HUES64 (cell line): ENCODE measurements around the gene GMDS.

ENCODE experiments used
- H3K27ac ChIP-seq: 2 replicates; pipeline ENCODE4 v1.7.0; 2013; ENCODE audit warnings: low read depth, low read length, inconsistent platforms
- H3K27me3 ChIP-seq: 2 replicates; pipeline ENCODE4 v1.6.1; 2013; ENCODE audit warnings: mild to moderate bottlenecking, low read length; ENCODE audit not compliant: insufficient read depth
- H3K36me3 ChIP-seq: 2 replicates; pipeline ENCODE4 v1.6.1; 2013; ENCODE audit warnings: mild to moderate bottlenecking, low read length; ENCODE audit not compliant: insufficient read depth
- H3K4me1 ChIP-seq: 2 replicates; pipeline ENCODE4 v1.6.1; 2013; ENCODE audit warnings: mild to moderate bottlenecking, low read length, moderate library complexity; ENCODE audit not compliant: insufficient read depth
- H3K4me3 ChIP-seq: 2 replicates; pipeline ENCODE4 v1.5.1; 2013; ENCODE audit warnings: mild to moderate bottlenecking, low read length, moderate library complexity
- H3K9ac ChIP-seq: 2 replicates; pipeline ENCODE4 v1.6.1; 2013; ENCODE audit warnings: mild to moderate bottlenecking, low read depth, low read length
- H3K9me3 ChIP-seq: 2 replicates; pipeline ENCODE4 v1.6.1; 2013; ENCODE audit warnings: low read depth, low read length; ENCODE audit not compliant: insufficient read depth
- WGBS: fragments of 150-250, 120-280 bp; methylation state at CpG from one replicate; pipeline ENCODE4 v1.1.7; 2013; ENCODE audit warnings: missing lambda C conversion rate; 5-methylcytosine and 5-hydroxymethylcytosine counted together

Gene GMDS

DNA sequence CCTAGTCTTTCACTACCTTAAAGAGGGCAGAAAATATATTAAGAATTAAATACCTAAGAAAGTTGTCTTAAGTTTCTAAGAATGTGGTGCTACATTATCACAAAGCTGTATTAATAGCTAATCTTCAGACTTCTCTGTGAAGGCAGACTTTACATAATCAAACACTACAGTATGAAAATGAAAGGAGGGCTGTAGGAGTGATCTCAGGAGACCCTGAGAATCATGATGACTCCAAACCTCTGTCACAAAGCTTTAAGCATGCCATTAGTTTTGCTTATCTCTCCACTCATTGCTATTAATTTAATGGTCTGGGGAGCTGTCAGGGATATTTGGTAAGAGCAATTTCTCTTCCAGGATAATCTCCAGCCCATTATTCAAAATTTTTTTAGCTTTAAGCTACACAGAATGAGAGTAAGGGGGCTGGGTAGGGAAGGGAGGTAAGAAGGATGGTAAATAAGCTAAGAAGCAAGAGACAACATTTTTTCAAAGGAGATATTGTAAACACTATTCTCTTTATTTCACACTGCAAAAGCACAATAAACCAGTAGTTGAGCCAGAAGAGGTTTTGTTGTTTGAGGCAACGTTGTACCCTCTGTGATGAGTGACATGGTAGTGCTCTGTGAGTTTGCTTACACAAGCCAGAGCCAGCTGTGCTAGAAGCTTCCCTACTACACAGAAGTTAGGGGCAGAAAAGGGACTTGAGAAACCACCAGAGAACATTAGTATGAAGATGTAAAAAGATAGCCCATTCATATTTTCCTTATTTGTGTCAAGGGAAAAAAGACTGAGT lies 258.8 kb downstream of the GMDS start:
- Histone ChIP-seq H3K4me3 (no peak overlapping the region), H3K9ac (no peak overlapping the region), H3K36me3 (no peaks in the 10 kb centered on the region), H3K9me3 (no peaks in the 10 kb centered on the region; the same call in 1 of the 2 replicates), H3K4me1 (no peaks in the 10 kb centered on the region), H3K27me3 (no peaks in the 10 kb centered on the region), H3K27ac (no peak overlapping the region)
- WGBS: 100% methylated on average over 1 of the region's 1 CpG

DNA sequence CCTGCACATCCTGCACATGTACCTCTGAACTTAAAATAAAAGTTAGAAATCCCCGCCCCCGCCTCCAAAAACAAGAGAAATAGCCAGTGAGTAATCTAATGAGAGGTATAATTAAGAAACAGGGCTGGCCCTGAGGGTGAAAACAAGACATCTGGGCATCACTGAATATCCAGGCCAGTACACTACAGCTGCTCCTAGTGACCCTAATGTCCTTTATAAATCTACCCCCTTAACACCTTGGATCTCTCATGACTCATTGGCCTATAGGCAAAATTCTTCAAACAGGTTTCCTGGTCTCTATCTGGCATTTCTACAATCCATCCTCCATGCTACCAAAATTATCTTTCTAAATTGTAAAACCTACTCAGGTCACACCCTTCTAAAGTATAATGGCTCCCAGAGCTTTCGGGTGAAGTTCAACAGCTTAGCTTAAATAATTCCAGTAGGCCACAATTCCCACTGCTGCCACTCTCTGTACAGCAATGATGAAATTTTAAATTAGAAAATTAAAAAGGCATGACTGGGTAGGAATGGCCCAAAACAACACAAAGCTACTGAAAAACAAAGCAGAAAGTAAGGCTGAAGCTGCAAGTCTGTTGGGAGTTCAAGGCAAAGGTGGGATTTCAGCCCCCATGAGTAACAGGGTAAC lies 260.9 kb downstream of the GMDS start:
- no peak overlapping the region for H3K9ac ChIP-seq
- H3K4me3 ChIP-seq: no peak overlapping the region
- no peaks in the 10 kb centered on the region for H3K27me3 ChIP-seq
- H3K36me3 ChIP-seq: no peaks in the 10 kb centered on the region
- whole genome bisulfite sequencing: 93% methylated on average over 3 of the region's 3 CpGs
- no peaks in the 10 kb centered on the region for H3K4me1 ChIP-seq
- no peak overlapping the region for H3K27ac ChIP-seq
- no peaks in the 10 kb centered on the region; the same call in 1 of the 2 replicates for H3K9me3 ChIP-seq

DNA sequence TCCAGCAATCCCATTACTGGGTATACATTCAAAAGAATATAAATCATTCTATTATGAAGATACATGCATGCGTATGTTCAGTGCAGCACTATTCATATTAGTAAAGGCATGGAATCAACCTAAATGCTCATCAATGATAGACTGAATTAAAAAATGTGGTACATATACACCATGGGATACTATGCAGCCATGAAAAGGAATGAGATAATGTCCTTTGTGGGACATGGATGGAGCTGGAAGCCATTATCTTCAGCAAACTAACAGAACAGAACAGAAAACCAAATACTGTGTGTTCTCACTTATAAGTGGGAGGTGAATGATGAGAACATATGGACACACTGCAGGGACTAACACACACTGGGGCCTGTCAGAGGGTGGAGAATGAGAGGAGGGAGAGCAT lies 261.6 kb downstream of the GMDS start:
- Histone ChIP-seq H3K27ac (no peak overlapping the region), H3K9me3 (no peaks in the 10 kb centered on the region; the same call in 1 of the 2 replicates), H3K27me3 (no peaks in the 10 kb centered on the region), H3K4me1 (no peaks in the 10 kb centered on the region), H3K9ac (no peak overlapping the region), H3K36me3 (no peaks in the 10 kb centered on the region), H3K4me3 (no peak overlapping the region)
- 83% methylated on average over 1 of the region's 1 CpG for WGBS

DNA sequence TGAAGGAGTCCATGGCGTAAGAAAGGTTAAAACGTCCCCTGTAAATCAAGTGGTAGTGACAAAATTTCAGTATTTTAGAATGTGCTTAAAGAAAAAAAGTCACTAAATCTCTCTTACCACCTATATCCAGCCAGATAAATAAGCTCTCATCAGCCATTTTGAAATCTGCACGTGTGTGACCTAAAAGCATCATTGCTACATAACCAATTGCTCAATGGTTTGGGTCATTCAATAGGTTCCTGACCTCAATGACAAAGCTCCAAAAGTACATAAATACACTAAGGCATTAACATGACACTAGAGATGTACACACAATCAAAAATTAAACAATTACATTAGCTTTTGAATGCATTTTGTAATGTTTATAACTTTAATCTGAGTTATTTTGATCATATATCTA lies 272.4 kb downstream of the GMDS start:
- WGBS: 98% methylated on average over 1 of the region's 3 CpGs
- Histone ChIP-seq H3K4me1 (no peaks in the 10 kb centered on the region), H3K27me3 (no peaks in the 10 kb centered on the region), H3K27ac (no peak overlapping the region), H3K4me3 (no peak overlapping the region), H3K9ac (no peak overlapping the region), H3K36me3 (no peaks in the 10 kb centered on the region), H3K9me3 (no peaks in the 10 kb centered on the region)

- H3K4me3 ChIP-seq: no peak overlapping the region
- H3K9ac ChIP-seq: no peak overlapping the region
- 87% methylated on average over 5 of the region's 5 CpGs for WGBS
- no peak overlapping the region for H3K27ac ChIP-seq
- no peaks in the 10 kb centered on the region for H3K36me3 ChIP-seq
- no peaks in the 10 kb centered on the region for H3K27me3 ChIP-seq
- no peaks in the 10 kb centered on the region for H3K9me3 ChIP-seq
- no peaks in the 10 kb centered on the region for H3K4me1 ChIP-seq
Measured at GRCh38 chr6:1971612-1972011, 273.8 kb downstream of the GMDS start.

DNA sequence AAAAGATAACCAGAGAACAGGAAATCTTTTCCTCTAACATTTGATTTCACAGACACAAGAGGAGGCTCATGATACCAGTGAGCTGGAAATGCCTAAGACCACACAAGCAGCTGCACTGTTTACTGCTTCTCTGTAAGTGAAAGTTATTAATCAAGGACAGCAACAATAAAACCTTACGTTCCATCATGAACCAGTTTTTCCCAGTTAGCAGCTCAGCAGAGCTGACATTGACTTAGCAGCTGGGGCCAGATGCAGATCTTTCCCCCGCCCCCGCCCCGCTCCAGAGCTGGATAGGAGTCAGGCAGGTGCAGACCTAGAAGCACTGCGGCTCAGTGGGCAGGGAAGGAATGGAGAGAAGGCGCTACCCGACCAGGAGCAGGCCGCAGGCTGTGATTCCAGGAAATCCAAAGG lies 275.2 kb downstream of the GMDS start:
- H3K27me3 ChIP-seq: no peaks in the 10 kb centered on the region
- no peaks in the 10 kb centered on the region for H3K9me3 ChIP-seq
- H3K9ac ChIP-seq: no peak overlapping the region

DNA sequence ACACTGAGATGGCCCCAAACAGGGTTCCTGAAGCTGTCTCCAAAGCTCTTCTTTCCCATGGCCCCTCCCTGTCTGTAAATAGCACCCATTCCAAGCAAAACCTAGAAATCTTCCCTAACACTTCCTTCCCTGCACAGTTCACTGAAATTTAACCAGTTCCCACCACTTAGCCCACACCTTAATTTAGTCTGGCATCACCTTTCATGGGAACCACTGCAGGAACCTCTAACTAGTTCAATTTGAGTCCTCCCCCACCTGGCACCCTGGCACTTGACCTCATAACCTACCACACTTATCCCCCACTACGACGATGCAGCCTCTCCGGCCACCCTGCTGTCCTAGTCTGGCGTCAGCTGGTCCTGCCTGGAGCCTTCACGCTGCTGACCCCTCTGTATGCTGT lies 278.7 kb downstream of the GMDS start:
- no peaks in the 10 kb centered on the region for H3K9me3 ChIP-seq

More for the DNA sequence above, 275.2 kb downstream of the GMDS start:
- no peaks in the 10 kb centered on the region for H3K36me3 ChIP-seq
- WGBS: 93% methylated on average over 8 of the region's 8 CpGs
- H3K4me3 ChIP-seq: no peak overlapping the region
- no peaks in the 10 kb centered on the region for H3K4me1 ChIP-seq
- no peak overlapping the region for H3K27ac ChIP-seq

DNA sequence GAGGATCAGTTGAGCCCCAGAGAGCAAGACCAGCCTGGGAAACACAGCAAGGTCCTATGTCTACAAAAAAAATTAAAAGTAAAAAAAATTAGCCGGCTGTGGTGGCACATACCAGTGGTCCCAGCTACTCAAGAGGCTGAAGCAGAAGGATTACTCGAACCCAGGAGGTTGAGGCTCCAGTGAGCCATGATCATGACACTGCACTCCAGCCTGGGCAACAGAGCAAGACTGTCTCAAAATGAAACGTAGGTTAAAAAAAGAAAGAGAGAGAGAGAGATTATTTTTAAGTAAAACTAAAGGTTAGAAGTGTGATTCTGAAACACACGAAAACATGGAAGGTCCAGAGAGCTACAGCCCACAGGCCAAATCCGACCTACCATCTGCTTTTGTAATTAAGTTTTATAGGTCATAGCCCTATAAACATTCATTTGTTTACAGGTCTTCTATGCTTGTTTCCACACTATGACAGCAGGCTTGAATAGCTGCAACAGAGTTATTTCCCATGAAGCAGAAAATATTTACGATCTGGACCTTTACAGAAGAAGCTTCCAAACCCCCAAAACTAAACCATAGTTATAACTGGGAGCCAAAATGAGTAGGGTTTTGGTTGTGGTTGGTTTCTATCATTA lies 279.7 kb downstream of the GMDS start:
- Histone ChIP-seq H3K4me1 (no peaks in the 10 kb centered on the region), H3K27me3 (no peaks in the 10 kb centered on the region), H3K4me3 (no peak overlapping the region), H3K27ac (no peak overlapping the region), H3K36me3 (no peaks in the 10 kb centered on the region), H3K9ac (no peak overlapping the region), H3K9me3 (no peaks in the 10 kb centered on the region)
- 92% methylated on average over 6 of the region's 6 CpGs for WGBS

More for the DNA sequence above, 278.7 kb downstream of the GMDS start:
- H3K9ac ChIP-seq: no peak overlapping the region
- H3K4me3 ChIP-seq: no peak overlapping the region
- 93% methylated on average over 5 of the region's 5 CpGs for WGBS
- H3K27me3 ChIP-seq: no peaks in the 10 kb centered on the region
- no peak overlapping the region for H3K27ac ChIP-seq
- H3K4me1 ChIP-seq: no peaks in the 10 kb centered on the region
- H3K36me3 ChIP-seq: no peaks in the 10 kb centered on the region

DNA sequence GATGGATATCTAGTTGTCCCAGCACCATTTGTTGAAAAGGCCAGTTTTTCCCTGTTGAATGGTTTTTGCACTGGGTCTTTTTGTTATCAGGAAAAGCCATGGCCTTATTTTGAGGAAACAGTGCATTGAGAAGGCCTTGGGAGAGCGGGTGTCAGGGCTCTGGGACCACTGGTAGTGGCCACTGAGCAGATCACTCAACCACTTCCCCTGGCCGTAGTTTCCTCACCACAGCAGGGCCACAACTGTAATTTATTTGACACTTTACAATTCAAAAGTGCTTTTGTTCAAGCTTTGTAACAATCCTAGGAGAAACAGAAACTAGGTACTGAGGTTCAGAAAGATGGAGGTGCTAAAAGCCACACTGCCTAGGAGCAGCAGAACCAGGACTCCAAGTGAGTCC lies 281.8 kb downstream of the GMDS start:
- no peaks in the 10 kb centered on the region for H3K36me3 ChIP-seq
- no peaks in the 10 kb centered on the region for H3K4me1 ChIP-seq
- H3K9ac ChIP-seq: no peak overlapping the region
- no peak overlapping the region for H3K4me3 ChIP-seq
- H3K9me3 ChIP-seq: no peaks in the 10 kb centered on the region
- no peaks in the 10 kb centered on the region for H3K27me3 ChIP-seq
- no peak overlapping the region for H3K27ac ChIP-seq
- 92% methylated on average over 2 of the region's 2 CpGs for WGBS

- no peak overlapping the region for H3K27ac ChIP-seq
- no peaks in the 10 kb centered on the region for H3K9me3 ChIP-seq
- no peaks in the 10 kb centered on the region for H3K27me3 ChIP-seq
- H3K4me1 ChIP-seq: no peaks in the 10 kb centered on the region
- H3K4me3 ChIP-seq: no peak overlapping the region
- no peaks in the 10 kb centered on the region for H3K36me3 ChIP-seq
- 89% methylated on average over 3 of the region's 3 CpGs for WGBS
- no peak overlapping the region for H3K9ac ChIP-seq
Measured at GRCh38 chr6:1962201-1962600, 283.2 kb downstream of the GMDS start.

- no peak overlapping the region for H3K4me3 ChIP-seq
- no peaks in the 10 kb centered on the region for H3K27me3 ChIP-seq
- no peaks in the 10 kb centered on the region for H3K9me3 ChIP-seq
- H3K27ac ChIP-seq: no peak overlapping the region
- H3K9ac ChIP-seq: no peak overlapping the region
- no peaks in the 10 kb centered on the region for H3K4me1 ChIP-seq
- 94% methylated on average over 12 of the region's 13 CpGs for WGBS
- H3K36me3 ChIP-seq: no peaks in the 10 kb centered on the region
Measured at GRCh38 chr6:1960486-1961142, 284.8 kb downstream of the GMDS start.
